ENCODE data around the gene GRIFIN. TPM values are rescaled to one million over a fixed set of nuclear protein-coding genes. Genes with fewer than 3 reads are reported as not detected.

The GRIFIN gene
- total and polyA plus RNA-seq, 7 donors, result not detected

DNA sequence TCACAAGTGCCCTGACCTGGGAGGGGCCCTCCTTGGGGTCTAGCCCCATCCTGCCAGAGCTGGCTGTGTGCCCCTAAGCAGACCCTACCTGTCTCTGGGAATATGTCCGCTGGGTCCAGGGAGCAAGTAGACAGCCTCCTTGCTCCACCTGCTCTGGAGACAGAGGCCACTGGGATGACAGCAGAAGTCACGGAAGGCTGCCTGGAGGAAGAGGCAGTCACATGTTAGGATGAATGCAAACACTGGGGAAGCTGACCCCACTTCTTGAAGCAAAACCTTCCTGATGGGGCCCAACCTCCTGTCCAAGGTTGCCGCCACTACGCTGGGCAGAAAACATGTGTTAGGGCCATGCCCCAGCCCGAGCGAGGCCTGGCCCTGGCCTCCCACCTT is 31.7 kb upstream of the GRIFIN start:
- Histone ChIP-seq H3K4me3 (peak overlapping the region; percentile 41), H3K9me3 (no peaks in the 10 kb centered on the region), H3K36me3 (ENCODE audit: insufficient read depth in 1 of 2, low read depth in 1 of 2) (no peaks in the 10 kb centered on the region), H3K4me1 (peaks cover 20% of the 10 kb centered on the region), H3K27ac (peak overlapping the region; percentile 68), H3K27me3 (ENCODE audit: insufficient read depth in 3 of 3, low read length in 2 of 3) (no peaks in the 10 kb centered on the region)
- DNase-seq, result no peak
- WGBS, 3 donors, result 53 to 67% (median 58%) methylated on average over 6 of the region's 6 CpGs
- ATAC-seq, result no peak
- TF ChIP-seq CTCF (IDR thresholded peaks at IDR 0.05), result no peak
- intact Hi-C loops (cut with DNase I), result no loop called here

DNA sequence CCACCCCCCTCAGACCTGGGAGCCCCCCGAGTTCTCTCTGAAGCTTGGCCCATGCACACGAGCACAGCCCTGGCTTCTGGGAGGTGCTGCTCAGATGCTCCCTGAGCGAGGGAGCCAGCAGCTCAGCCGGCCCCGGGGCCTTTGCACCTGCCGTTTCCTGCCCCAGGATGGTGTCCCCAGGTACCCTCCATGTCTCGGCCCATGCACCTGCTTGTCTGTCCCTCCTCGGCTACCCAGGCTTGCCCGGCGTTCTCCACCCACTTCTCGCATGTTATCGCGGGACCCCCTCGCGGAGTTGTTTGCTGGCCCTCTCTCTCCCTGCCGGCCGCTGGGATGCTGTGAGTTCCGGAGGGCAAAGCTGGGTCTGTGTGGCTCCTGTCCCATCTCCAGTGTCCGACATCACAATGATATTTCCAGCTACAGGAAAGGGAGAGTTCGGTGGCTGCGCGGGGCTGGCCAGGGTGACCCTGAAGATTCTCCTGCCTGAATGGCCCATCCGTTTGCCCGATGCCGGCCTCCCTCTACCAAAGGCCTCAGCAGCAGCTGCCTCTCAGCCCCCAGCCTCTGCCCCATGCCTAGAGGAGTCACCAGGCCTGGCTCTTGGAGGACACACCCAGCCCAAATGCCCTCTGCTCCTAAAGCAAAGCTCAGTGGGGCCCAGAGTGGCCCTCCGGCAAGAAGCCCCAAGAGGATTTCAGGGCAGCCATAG is 31.2 kb upstream of the GRIFIN start:
- no peaks in the 10 kb centered on the region for H3K27me3 ChIP-seq (ENCODE audit: insufficient read depth in 3 of 3, low read length in 2 of 3)
- intact Hi-C loops (cut with DNase I), result no loop called here
- H3K9me3 ChIP-seq, result no peaks in the 10 kb centered on the region
- no peak overlapping the region for H3K4me3 ChIP-seq
- WGBS, 3 donors, result 75 to 81% (median 77%) methylated on average over 25 to 26 of the region's 26 CpGs
- DNase-seq (no peak), ATAC-seq (no peak)
- TF ChIP-seq CTCF (IDR thresholded peaks at IDR 0.05), result no peak
- no peak overlapping the region for H3K27ac ChIP-seq
- H3K36me3 ChIP-seq (ENCODE audit: insufficient read depth in 1 of 2, low read depth in 1 of 2), result no peaks in the 10 kb centered on the region
- H3K4me1 ChIP-seq, result peaks cover 20% of the 10 kb centered on the region

DNA sequence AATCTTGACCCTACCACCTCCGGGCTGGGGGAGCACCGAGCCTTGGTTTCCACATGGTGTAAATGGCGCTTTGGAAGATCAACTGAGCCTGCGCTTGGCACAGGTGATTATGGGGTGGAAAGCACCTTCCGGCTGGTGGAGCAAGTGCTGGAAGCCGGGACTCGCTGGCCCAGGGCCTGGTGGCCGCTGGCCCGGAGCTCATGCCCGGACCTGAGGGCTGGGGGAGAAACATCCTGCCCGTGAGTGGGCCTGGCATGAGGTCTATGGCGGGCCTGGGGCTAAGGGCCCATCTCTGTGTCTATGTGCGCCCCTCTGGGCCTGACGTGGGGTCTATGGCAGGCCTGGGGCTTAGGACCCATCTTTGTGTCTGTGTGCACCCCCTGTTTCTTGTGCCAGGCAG is 29.2 kb upstream of the GRIFIN start:
- 78 to 95% (median 88%) methylated on average over 14 of the region's 14 CpGs for WGBS, 3 donors
- no peak for ATAC-seq
- no peak for DNase-seq
- Histone ChIP-seq H3K4me3 (no peak overlapping the region), H3K36me3 (ENCODE audit: insufficient read depth in 1 of 2, low read depth in 1 of 2) (no peaks in the 10 kb centered on the region), H3K9me3 (no peaks in the 10 kb centered on the region), H3K27ac (no peak overlapping the region), H3K4me1 (peaks cover 20% of the 10 kb centered on the region), H3K27me3 (ENCODE audit: insufficient read depth in 3 of 3, low read length in 2 of 3) (no peaks in the 10 kb centered on the region)
- no peak for TF ChIP-seq CTCF (IDR thresholded peaks at IDR 0.05)
- intact Hi-C loops (cut with DNase I), result no loop called here

DNA sequence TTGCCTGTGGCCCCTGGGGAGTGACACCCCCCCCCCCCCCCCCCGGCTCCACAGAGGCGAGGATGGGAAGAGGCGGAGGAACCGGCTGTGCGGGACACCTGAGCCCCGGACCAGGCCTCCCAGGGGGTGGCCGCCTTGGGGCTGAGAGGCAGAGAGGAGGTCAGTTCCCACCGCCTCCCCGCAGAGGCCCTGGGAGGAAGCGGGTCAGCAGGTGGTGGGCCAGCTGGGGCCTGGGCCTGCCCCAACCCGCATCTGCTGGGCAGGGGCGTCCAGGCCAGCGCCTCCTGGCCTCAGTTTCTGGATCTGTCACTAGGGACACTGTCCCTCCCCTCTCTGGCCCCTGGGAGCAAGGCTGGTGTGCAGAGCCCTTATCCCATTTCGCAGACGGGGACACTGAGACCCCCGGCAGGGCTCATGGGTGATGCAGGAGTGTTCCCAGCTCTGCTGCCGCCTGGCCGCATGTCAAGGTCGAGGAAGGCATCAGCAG is 28.7 kb upstream of the GRIFIN start:
- Histone ChIP-seq H3K9me3 (no peaks in the 10 kb centered on the region), H3K4me1 (peaks cover 20% of the 10 kb centered on the region), H3K27me3 (ENCODE audit: insufficient read depth in 3 of 3, low read length in 2 of 3) (no peaks in the 10 kb centered on the region), H3K27ac (no peak overlapping the region), H3K4me3 (no peak overlapping the region), H3K36me3 (ENCODE audit: insufficient read depth in 1 of 2, low read depth in 1 of 2) (no peaks in the 10 kb centered on the region)
- no peak for ATAC-seq
- WGBS, 3 donors, result 72 to 88% (median 87%) methylated on average over 16 to 19 of the region's 19 CpGs
- no peak for DNase-seq
- intact Hi-C loops (cut with DNase I), result loop anchor here in 1 of 2 donors (5.0 kb wide), 1 partner anchor 378 kb away; no protein-coding TSS in a partner anchor
- TF ChIP-seq CTCF (IDR thresholded peaks at IDR 0.05), result no peak

Data from psoas muscle (tissue), 8 donors.